Body of pancreas (tissue), 4 donors: ENCODE measurements around the gene DISP1. TPM values are rescaled to one million over a fixed set of nuclear protein-coding genes. Genes with fewer than 3 reads are reported as not detected.

Experiments used
- ATAC-seq: fragments of 150-250 bp; one replicate; pipeline ENCODE4 v1.9.1; 2016
- DNase-seq, 4 donors: peaks; one replicate each; pipeline ENCODE4 v3.0.0-alpha.2; 2019
- H3K27ac ChIP-seq, 4 donors: fragments of 200-600 bp; sonication (generic); 1 replicate in 3 of 4; 2 replicates in 1 of 4; pipeline versions ENCODE4 v1.5.1 to v1.6.1; 2016 to 2019; ENCODE audit warnings: mild to moderate bottlenecking in 1 of 4, mixed read lengths in 1 of 4, moderate library complexity in 1 of 4
- H3K27me3 ChIP-seq, 2 donors: fragments of 200-600 bp; sonication (generic); one replicate each; pipeline ENCODE4 v1.6.0; 2016; ENCODE audit warnings: mild to moderate bottlenecking in 1 of 2
- H3K36me3 ChIP-seq, 2 donors: fragments of 200-600 bp; sonication (generic); replicated peaks in 1 of 2; 2 replicates each; pipeline ENCODE4 v1.5.1; 2016; ENCODE audit warnings: low read depth in 2 of 2; ENCODE audit not compliant: insufficient read depth in 1 of 2
- H3K4me1 ChIP-seq: fragments of 200-600 bp; sonication (generic); one replicate; pipeline ENCODE4 v1.6.0; 2016
- H3K4me3 ChIP-seq, 2 donors: fragments of 200-600 bp; sonication (generic); 1 replicate in 1 of 2; 2 replicates in 1 of 2; pipeline ENCODE4 v1.5.1; 2016 to 2019
- H3K9me3 ChIP-seq, 3 donors: fragments of 200-600 bp; sonication (generic); 1 replicate in 2 of 3; 2 replicates in 1 of 3; pipeline ENCODE4 v1.5.1; 2016
- CTCF ChIP-seq, 7 experiments: fragments of 450-650 bp in 4 of 7; fragments of 200-600 bp in 3 of 7; sonication (generic) in 3 of 7; IDR thresholded peaks; one replicate each; pipeline ENCODE4 v1.5.1; 2016 to 2019; ENCODE audit warnings: antibody characterized with exemption in 7 of 7
- POLR2A ChIP-seq, 3 donors: fragments of 450-650 bp; IDR thresholded peaks; one replicate each; pipeline ENCODE4 v1.6.1; 2016; ENCODE audit warnings: antibody characterized with exemption in 3 of 3, mild to moderate bottlenecking in 2 of 3
- WGBS, 2 donors: methylation state at CpG; one replicate each; pipeline ENCODE4 v1.1.5; 2017; 5-methylcytosine and 5-hydroxymethylcytosine counted together
- intact Hi-C: fragments of 100-400 bp; cut with DNase I; formaldehyde crosslinking; loops from one replicate; pipeline ENCODE4 v1.15.1; 2023
- total RNA-seq, 2 donors: library from RNA; depleted of rRNA; stranded (reverse); fragments of >200 nt; gene quantifications; one replicate each; pipeline ENCODE4 v1.1.0, GENCODE V29; 2016

DISP1 gene
- total RNA-seq, 2 donors from 2014 or later, result 4.0 to 6.2 TPM

GRCh38 chr1:222861062-222861461 is 46.2 kb downstream of the DISP1 start:
- no peak for ATAC-seq
- intact Hi-C loops, result no loop called here
- Histone ChIP-seq H3K4me1 (no peaks in the 10 kb centered on the region), H3K4me3 (no peak overlapping the region), H3K27me3 (no peaks in the 10 kb centered on the region), H3K36me3 (no peaks in the 10 kb centered on the region), H3K27ac (no peak overlapping the region), H3K9me3 (no peaks in the 10 kb centered on the region)
- WGBS, 2 donors, result 58 to 73% methylated on average over 3 of the region's 3 CpGs
- no peak for TF ChIP-seq POLR2A (IDR thresholded peaks at IDR 0.05)
- no peak for TF ChIP-seq CTCF (IDR thresholded peaks at IDR 0.05)
- no peak for DNase-seq

Other genes with a start within 250 kb of the DISP1 start
- gene TAF1A, start 225.1 kb upstream of the DISP1 start, total RNA-seq, result 10 to 100 TPM in 1 of 2 donors, under 1 TPM in 1; 0.99 to 15.8 TPM
- 10 to 100 TPM; 32.2 to 44.8 TPM for gene MIA3, start 196.9 kb upstream of the DISP1 start, total RNA-seq
- 10 to 100 TPM; 32.9 to 36.6 TPM for gene AIDA, start 102.5 kb upstream of the DISP1 start, total RNA-seq
- 10 to 100 TPM; 12.5 to 18.2 TPM for gene BROX, start 102.5 kb upstream of the DISP1 start, total RNA-seq
- 1 to 10 TPM in 1 of 2 donors, not detected in 1; 3.4 TPM for gene FAM177B, start 77.8 kb upstream of the DISP1 start, total RNA-seq